Measurements from ENCODE around the gene OXT.

Gene OXT

DNA sequence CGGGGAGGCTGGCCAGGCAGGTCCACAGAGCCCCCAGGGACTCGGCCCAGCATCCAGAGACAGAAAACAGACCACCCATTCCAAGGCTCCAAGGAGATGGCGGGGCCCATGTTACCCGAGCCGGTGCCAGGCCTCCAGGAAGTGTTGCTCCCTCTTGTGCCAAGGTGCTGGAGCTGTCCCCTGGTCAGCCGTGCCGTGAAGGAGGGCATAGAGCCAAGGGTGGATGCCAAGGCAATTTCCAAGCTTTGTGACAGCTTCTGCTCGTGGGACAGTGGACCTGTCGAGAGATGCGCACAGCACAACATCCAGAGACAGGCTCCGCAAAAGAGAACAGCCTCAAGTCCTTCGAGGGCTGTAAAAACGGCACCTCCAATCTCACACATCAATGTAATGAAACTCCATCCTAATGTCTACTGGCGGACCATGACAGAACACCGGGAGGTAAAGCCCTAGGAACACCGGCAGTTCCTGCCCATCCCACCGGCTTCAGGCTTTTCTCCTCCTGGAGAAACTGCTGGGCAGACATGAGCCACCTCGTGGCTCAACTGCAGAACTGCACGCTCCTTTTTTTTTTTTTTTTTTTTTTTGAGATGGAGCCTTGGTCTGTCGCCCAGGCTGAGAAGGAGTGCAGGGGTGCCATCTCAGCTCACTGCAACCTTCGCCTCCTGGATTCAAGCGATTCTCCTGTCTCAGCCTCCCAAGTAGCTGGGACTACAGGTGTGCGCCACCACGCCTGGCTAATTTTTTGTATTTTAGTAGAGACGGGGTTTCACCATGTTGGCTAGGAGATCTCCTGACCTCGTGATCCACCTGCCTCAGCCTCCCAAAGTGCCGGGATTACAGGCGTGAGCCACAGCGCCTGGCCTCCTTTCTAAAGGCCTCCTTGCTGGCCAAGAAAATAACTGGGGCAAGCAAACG is 44.0 kb downstream of the OXT start:
- DNase-seq, result peak; percentile 42

DNA sequence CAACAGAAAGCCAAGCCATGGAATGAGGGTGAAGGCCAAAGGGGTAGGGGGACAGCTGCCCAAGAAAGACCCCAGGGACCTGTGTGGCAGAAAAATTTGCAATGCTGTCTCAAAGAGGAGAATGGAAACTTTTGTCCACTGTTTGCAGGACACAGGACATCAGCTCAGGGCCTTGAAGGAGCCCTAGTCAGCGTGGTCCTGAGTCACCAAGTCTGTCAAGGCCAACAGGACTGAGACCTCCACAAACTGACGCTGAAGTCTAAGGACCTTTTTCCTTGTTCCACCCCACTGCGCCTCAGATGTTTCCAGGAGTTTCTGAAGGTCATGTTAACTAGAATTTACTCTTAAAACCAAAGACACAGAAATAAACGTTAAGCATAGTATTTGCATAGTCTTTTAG is 44.9 kb downstream of the OXT start:
- no peak for DNase-seq

DNA sequence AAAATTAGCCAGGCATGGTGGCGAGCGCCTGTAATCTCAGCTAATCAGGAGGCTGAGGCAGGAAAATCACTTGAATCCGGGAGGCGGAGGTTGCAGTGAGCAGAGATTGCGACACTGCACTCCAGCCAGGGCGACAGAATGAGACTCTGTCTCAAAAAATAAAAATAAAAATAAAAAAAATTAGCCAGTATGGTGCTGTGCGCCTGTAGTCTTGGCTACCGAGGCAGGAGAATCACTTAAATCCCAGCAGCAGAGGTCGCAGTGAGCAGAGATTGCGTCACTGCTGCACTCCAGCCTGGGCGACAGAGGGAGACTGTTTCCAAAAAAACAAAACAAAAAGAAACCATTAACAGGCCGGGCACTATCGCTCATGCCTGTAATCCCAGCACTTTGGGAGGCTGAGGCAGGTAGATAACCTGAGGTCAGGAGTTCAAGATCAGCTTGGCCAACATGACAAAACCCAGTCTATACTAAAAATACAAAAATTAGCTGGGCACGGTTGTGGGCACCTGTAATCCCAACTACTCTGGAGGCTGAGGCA is 46.5 kb downstream of the OXT start:
- peak; percentile 6 for DNase-seq

DNA sequence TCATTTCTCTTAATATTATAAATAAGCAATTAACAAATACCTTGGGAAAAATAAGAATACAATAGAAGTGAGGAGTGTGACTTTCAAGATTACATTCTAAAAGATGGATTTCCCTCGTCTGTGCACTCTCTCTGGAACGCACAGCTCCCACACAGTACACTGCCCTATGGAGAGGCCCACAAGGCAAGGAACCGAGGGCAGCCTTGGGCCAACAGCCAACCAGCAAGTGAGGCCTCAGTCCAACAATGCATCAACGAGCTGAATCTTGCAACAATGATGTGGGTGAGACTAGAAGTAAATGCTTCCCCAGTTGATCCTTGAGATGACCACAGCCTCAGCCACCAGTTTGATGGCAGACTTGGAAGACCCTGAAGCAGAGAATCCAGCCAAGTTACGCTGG is 47.6 kb downstream of the OXT start:
- no peak for DNase-seq

DNA sequence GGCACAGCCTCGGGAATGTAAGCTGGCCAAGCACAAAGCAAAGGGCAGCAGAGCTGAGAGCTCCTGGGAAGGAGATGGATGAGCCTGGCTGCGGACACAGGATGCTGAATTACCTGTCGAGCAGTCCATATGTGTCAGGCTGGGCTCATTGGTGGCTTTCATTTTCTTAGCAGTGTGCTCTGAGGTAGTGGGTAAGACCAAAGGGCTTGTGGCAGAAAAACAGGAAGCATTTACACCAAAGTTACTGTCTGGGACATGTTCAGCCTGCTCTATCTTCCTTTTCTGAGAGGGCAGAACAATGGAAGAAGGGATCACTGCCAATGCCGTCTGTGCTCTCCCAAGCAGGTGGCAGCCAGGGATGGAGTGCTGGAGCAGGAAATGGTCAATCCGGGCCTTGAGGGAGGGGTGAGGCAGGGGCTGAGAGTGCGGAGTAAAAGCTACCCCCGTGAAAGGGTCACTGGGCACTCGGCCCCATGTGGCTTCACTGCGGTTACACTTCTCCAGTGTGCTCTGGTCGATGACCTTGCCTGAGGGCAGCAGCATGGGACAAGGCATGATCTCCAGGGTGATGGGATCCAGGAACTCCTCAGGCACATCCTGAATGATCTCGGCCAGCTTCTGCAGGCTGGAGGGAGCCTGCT is 50.0 kb downstream of the OXT start:
- no peak for DNase-seq
